IPS-NIHi7 (cell line): ENCODE results near the gene YARS1.

Experiments used
- DNase-seq: peaks from one replicate; pipeline ENCODE4 v3.0.0; 2012; ENCODE audit warnings: mixed read lengths; ENCODE audit errors: extremely low spot score

The YARS1 gene

GRCh38 chr1:32744071-32744425 lies 73.1 kb downstream of the YARS1 start:
- DNase-seq = no peak

GRCh38 chr1:32743380-32744070 lies 73.6 kb downstream of the YARS1 start:
- no peak for DNase-seq

DNA sequence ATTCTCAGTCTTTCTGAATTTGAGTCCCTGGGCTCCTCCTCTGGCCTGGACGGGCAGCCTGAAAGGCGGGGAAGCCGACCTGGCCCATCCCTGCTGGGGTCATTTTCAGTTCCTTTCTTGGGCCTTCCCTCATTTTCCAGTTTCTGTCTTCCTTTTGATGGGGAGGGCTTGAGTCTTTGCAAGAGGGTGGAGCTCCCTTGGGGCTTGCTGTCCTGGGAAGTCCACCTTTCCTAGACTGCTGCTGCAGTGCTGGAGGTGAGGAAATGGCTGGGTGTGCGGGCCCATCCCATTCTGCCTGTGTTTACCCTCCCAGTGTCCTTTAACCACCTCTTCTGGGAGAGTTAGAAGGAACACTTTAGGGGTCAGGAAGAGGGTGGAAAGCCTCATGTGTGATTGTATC lies 74.2 kb downstream of the YARS1 start:
- no peak for DNase-seq

DNA sequence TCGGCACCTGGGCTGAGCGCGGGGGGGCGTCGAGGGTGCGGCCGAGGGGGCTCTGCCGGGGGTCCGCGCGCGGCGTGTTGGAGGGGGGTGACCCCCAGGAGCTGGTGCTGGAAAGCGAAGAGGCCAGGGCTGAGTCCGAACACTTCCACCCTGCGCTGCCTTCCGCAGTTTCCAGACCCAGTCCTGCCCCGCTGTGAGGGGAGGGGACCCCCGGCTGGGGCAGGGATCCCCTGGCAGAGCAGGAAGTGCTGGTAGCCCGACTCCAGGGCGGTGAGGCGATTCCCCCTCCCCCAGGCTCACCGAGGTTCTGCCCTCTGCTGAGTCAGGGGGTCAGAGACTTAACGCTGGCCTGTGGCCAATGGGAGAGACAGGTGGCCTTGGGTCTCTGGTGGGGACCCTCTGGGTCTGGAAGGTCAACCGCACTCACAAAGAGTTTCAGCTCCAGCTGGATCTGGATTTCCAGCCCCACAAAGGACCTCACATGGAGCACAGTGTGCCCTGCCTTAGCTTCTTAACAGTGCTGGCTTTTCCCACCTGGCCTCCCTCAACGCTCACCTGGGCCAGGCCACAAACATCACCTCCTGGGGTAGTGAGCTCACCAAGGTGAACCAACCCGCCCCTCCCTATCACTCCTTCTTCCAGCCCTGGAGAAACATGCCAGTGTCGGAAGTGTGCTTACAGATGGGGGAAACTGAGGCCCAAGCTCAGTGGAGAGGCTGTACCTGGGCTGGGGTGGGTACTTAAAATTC lies 74.8 kb downstream of the YARS1 start:
- peak; percentile 64 for DNase-seq

DNA sequence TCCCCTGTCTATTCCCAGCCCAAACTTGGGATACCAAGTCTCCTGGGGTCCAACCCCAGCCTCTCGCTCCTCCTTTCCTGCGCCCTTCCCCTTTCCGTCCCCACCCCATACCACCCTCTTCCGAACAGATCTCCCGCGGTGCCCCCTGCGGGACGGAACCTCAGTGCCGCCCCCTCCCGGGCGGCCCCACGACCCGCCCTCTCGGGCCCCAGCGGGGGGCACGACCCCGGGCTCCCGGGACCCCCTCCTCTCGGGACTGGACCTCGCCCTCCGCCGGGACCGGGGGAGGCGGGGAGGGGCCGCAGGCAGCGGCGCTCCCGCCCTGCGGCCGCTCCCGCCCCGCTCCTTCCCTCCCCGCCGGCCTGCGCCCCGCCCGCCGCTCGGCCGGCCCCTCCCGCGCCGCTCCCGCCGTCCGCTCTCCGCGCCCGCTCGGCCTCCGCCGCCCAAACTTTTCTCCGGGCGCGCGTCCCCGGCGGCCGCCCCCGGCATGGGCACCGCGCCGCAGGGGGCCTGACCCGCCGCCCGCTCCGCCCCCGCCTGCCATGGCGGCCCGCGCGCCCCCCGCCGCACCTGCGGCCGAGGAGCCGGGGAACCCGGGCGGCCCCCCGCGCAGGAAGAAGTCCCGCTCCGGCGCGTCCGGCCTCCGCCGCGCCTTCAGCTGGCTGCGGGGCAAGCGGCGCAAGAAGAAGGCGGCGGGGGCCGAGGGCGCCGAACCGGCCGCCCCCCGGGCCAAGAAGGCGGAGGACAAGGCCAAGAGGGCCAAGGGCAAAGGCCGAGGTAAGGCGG lies 75.6 kb downstream of the YARS1 start:
- DNase-seq = peak; percentile 66

GRCh38 chr1:32741059-32741412 lies 76.1 kb downstream of the YARS1 start:
- DNase-seq = no peak

GRCh38 chr1:32736812-32737791 lies 80.1 kb downstream of the YARS1 start:
- DNase-seq = peak; percentile 77

GRCh38 chr1:32733582-32734321 lies 83.4 kb downstream of the YARS1 start:
- no peak for DNase-seq

DNA sequence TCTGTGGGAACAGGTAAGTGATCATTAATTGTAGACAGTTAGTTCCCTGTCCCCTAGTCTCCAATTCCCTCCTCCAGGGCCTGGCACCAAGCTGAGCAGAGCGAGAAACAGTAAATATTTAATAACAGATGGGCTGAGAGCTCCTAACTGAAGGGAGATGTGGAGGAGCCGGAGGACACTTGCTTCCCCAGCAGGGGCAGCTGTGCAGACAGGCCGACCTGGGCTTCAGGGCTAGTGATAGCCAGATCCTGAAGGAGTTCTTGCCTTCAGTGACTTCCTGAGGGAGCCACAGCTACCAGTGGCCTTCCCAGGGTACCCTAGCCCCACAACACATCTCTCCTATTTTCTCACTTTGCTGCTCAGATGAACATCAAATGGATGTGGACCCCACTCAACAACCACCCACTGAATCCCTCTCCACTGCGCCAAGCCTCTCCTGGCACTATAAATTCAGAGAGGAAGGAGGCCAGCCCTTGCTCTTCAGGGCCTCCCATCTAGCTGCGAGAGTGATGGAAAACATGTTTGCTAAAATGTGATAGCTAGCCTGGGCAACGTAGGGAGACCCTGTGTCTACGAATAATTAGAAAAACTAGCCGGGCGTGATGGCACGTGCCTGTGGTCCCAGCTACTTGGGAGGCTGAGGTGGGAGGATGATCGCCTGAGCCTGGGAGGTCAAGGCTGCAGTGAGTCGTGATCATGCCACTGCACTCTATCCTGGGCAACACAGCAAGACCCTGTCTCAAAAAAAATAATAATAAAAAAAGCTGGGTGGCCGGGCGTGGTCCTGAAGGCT lies 87.7 kb downstream of the YARS1 start:
- no peak for DNase-seq

DNA sequence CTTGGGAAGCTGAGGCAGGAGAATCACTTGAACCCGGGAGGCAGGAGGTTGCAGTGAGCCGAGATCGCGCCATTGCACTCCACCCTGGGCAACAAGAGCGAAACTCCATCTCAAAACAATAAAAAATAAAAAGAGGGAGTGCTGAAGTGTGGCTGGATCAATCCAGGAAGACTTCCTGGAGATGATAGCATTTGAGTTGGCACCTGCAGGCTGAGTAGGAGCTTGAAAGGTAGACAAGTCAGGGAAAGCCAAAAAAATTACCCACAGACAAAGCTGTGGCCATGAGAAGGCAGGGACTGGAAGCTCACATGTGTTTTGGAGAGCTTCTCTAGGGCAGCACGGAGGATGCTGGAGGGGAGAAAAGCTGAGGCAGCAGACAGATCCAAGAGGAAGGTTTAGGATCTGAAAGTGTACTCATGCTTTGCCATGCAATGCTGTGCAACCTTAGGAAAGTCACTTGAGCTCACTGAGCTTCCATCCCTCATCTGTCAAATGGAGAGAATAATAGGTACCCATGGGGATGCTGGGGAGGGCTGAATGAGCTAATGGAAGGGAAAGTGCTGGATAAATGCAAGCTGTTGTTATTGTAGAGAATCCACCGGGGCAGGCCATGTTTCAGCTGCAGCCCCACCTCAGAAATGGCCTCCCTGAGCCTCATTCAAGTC lies 88.6 kb downstream of the YARS1 start:
- no peak for DNase-seq

DNA sequence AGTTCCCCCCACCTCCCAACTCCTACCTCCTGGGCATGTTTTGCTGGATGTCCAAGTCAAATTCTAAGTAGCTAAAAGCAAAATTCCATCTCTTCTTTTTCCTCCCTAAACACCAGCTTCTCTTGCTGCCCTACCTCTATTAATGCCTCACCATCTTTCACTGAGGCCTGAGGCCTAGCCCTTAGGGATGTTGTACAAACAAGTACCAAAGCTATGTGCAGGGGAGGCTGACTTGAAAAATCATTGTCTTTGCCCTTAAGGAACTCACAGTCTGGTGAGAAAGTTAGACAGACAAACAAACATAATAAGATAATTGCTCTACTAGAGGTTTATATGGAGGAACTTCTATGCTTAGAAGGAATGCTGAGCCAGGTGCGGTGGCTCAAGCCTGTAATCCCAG lies 89.3 kb downstream of the YARS1 start:
- no peak for DNase-seq

- no peak for DNase-seq
Measured at GRCh38 chr1:32725615-32725982, 91.6 kb downstream of the YARS1 start.
